Esophagus muscularis mucosa (tissue), 4 donors: Measurements from ENCODE around the gene BCAS1.

Experiments used
- EP300 ChIP-seq: sonication (generic); formaldehyde crosslinking; IDR thresholded peaks from one replicate; pipeline ENCODE4 v1.6.1; 2017; ENCODE audit warnings: antibody characterized with exemption
- POLR2A ChIP-seq: fragments of 450-650 bp; IDR thresholded peaks from one replicate; pipeline ENCODE4 v1.6.1; 2017; ENCODE audit warnings: antibody characterized with exemption, moderate library complexity, mild to moderate bottlenecking, low read depth
- POLR2AphosphoS5 ChIP-seq, 2 donors: sonication (generic); formaldehyde crosslinking; IDR thresholded peaks; one replicate each; pipeline ENCODE4 v1.6.1; 2017; ENCODE audit warnings: antibody characterized with exemption in 2 of 2
- TF ChIP-seq, protein P1 (sequence below), 3 experiments: fragments of 200-600 bp in 2 of 3; fragments of 450-650 bp in 1 of 3; sonication (generic) in 2 of 3; IDR thresholded peaks; one replicate each; pipeline ENCODE4 v1.5.1; 2017 to 2019; ENCODE audit warnings: antibody characterized with exemption in 3 of 3, mild to moderate bottlenecking in 2 of 3, moderate library complexity in 1 of 3

DNA sequence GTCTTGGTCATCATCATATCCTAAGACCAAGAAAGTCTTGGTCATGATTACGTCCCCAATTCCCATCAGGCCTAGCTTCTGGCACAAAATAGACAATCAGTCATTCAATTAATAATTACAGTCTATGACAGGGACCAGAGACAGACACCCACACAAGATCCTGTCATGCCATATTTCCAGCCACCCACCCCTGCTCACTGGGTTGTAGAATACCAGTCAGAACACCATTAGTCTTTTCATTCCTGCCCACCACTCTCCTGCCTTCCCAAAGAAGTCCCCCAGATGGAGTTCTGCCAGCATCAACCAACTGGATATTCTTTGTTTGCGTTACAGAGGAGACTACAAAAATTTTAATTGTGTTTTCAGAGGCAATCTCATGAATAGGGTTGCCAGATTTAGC is 81.0 kb downstream of the BCAS1 start:
- TF ChIP-seq, protein P1, sequence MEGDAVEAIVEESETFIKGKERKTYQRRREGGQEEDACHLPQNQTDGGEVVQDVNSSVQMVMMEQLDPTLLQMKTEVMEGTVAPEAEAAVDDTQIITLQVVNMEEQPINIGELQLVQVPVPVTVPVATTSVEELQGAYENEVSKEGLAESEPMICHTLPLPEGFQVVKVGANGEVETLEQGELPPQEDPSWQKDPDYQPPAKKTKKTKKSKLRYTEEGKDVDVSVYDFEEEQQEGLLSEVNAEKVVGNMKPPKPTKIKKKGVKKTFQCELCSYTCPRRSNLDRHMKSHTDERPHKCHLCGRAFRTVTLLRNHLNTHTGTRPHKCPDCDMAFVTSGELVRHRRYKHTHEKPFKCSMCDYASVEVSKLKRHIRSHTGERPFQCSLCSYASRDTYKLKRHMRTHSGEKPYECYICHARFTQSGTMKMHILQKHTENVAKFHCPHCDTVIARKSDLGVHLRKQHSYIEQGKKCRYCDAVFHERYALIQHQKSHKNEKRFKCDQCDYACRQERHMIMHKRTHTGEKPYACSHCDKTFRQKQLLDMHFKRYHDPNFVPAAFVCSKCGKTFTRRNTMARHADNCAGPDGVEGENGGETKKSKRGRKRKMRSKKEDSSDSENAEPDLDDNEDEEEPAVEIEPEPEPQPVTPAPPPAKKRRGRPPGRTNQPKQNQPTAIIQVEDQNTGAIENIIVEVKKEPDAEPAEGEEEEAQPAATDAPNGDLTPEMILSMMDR (IDR thresholded peaks at IDR 0.05), result no peak
- no peak for TF ChIP-seq POLR2AphosphoS5 (IDR thresholded peaks at IDR 0.05)
- TF ChIP-seq EP300, result no peak
- TF ChIP-seq POLR2A, result no peak
